ENCODE results near the gene HIC2.
"Not testable (repeated sequence)": the region's sequence is repeated elsewhere in the genome, so short reads cannot be mapped to it uniquely, and the experiment has no call there.

Gene HIC2, protein sequence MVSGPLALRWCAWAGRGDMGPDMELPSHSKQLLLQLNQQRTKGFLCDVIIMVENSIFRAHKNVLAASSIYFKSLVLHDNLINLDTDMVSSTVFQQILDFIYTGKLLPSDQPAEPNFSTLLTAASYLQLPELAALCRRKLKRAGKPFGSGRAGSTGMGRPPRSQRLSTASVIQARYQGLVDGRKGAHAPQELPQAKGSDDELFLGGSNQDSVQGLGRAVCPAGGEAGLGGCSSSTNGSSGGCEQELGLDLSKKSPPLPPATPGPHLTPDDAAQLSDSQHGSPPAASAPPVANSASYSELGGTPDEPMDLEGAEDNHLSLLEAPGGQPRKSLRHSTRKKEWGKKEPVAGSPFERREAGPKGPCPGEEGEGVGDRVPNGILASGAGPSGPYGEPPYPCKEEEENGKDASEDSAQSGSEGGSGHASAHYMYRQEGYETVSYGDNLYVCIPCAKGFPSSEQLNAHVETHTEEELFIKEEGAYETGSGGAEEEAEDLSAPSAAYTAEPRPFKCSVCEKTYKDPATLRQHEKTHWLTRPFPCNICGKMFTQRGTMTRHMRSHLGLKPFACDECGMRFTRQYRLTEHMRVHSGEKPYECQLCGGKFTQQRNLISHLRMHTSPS

DNA sequence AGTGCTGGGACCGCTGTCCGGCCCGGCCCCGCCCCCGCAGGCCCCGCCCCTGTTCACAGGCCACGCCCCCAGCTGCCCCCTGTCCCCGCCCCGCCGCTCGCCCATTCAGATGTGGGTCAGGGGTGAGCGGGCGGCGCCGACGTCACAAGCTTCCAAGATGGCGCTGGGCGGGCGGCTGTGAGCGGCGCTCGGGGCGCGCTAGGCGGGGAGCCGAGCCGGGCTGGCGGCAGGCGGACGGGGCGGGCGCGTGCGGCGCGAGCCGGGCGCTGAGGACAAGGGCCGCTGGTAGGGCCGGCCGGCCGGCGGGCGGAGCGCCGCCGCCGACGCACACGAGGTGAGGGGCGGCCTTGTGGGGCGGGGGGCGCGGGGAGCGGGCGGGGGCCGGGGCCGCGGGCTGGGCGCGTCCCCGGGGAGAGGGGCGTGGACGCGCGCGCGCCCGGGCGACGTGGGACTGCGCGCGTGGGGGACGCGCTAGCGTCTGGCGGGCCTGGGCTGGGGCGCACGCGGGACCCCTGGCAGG, at the start of gene HIC2:
TSS of gene HIC2 (plus strand) at position 145 of the 520 bp plus-strand sequence. CDS start 25,461 bp downstream, outside the sequence.
- in situ Hi-C loops (cut with MboI; ENCODE audit: low sequenced_read_pairs), result not testable (repeated sequence)

DNA sequence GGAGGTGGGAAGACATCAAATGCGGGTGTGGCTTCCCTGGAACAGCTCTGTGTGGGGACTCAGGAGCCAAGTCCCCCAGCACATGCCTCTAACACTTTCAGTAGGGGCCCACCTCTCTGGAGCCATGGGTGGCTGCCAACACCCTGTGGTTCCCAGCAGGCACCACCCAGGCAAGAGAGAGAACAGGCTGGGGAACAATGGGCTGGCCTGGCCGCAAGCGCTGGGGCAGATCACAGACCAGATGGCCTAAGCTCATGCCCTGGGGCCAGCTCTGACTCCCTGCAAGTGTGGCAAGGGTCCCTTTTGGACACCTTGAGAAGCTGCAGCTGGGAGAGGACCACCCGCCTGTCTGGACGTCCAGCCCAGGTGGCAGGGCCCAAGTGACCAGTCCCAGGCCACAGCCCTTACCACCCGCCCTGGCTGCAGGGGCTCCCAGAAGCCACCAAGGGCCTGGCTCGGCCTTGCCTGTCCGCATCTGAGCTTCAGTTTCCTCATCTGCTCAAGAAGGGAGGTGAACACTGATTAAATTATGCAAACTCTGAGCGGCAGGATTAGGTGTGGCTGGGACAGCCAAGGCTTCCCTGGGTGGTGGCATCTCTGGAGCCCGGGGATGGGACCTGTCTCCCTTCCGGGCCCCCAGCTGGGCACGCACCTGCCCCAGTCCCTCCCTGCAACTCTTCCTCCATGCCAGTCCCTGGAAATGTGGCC, 48.4 kb upstream of the HIC2 start:
- in situ Hi-C loops (cut with MboI; ENCODE audit: low sequenced_read_pairs), result not testable (repeated sequence)

DNA sequence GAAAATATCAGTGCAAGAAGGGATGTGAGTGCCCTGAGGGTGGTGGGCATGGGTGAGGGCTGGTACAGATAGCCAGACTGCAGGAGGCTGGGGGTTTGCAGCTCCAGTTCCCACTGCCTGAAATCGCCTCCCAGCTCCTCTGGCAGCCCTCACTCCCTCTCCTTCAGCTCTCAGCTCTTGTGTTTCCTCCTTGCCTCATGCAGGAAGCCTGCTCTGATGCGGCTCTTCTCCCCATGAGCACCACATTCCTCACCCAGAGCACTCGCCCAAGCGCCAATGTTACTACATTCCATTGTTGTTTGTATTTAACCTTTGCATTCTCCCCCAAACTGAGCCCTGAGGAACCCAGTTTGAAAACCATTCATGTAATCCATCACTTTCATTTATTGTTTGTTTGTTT, 41.3 kb upstream of the HIC2 start:
- in situ Hi-C loops (cut with MboI; ENCODE audit: low sequenced_read_pairs), result not testable (repeated sequence)

DNA sequence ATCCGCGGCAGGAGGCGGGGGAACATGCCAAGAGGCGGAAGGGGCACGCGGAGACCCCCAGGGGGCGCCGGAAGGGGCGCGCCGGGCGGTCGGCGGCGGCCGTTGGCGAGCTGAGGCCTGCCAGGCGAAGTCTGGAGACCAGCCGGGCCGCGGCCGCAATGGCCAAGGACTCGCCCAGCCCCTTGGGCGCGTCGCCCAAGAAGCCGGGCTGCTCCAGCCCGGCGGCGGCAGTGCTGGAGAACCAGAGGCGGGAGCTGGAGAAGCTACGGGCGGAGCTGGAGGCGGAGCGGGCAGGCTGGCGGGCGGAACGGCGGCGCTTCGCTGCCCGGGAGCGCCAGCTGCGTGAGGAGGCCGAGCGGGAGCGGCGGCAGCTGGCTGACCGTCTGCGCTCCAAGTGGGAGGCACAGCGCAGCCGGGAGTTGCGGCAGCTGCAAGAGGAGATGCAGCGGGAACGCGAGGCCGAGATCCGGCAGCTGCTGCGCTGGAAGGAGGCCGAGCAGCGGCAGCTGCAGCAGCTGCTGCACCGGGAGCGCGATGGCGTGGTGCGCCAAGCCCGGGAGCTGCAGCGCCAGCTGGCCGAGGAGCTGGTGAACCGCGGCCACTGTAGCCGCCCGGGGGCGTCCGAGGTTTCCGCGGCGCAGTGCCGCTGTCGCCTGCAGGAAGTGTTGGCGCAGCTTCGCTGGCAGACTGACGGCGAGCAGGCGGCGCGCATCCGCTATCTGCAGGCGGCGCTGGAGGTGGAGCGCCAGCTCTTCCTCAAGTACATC, 33.3 kb upstream of the HIC2 start, which contains the start of gene RIMBP3B:
TSS of gene RIMBP3B (plus strand) at position 51 of the 767 bp plus-strand sequence. CDS start at position 159, 108 bp downstream.
- in situ Hi-C loops (cut with MboI; ENCODE audit: low sequenced_read_pairs), result not testable (repeated sequence)

DNA sequence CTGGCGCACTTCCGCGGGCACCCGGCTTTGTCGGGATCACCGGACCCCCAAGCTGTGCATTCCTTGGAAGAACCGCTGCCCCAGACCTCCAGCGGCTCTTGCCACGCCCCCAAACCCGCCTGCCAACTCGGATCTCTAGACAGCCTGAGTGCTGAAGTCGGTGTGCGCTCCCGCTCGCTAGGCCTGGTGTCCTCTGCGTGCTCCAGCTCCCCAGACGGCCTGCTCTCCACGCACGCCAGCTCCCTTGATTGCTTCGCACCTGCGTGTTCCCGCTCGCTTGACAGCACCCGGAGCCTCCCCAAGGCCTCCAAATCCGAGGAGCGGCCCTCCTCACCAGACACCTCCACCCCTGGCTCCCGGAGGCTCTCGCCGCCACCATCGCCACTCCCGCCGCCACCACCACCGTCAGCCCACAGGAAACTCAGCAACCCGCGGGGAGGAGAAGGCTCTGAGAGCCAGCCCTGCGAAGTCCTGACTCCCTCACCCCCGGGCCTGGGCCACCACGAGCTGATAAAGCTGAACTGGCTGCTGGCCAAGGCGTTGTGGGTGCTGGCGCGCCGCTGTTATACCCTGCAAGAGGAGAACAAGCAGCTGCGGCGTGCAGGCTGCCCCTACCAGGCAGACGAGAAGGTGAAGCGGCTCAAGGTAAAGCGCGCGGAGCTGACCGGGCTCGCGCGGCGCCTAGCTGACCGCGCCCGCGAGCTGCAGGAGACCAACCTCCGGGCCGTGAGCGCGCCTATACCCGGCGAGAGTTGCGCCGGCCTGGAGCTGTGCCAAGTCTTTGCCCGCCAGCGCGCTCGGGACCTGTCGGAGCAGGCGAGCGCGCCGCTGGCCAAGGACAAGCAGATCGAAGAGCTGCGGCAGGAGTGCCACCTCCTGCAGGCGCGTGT, 32.5 kb upstream of the HIC2 start:
- in situ Hi-C loops (cut with MboI; ENCODE audit: low sequenced_read_pairs), result not testable (repeated sequence)

DNA sequence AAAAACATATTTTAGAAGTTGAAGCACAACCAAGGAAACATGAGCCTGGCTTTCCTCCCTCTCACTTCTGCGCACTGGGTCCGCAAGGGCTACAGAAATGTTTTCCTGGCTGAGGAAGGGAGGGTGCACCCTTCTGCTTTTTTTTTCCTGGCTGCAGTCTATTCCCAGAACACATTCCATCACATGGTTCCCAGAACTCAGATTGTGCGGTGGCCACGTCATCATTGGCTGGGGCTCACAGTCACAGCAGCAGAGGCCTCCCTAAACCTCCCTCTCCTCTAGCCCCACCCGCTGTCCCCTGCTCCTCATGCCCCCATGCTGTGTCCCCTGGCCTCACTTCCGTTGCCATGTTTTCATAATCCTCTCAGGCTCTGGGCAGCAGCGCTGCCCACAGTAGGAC, 27.7 kb upstream of the HIC2 start:
- in situ Hi-C loops (cut with MboI; ENCODE audit: low sequenced_read_pairs), result not testable (repeated sequence)

DNA sequence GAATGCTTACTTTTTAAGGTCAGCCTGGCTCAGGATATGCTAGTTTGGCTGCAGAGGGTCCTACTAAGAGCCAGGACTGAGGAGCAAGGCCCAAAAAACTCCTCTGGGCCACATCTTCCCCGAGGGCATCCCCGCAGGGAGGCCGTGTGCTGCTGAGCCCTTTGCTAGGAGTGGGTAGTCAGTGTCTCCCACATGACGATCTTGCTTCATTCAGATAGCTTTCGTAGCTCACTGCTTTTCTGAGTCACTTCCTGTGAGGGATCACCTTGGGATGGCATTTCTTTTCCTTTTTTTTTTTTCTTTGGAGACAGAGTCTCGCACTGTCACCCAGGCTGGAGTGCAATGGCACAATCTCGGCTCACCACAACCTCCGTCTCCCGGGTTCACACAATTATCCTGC, 27.2 kb upstream of the HIC2 start:
- in situ Hi-C loops (cut with MboI; ENCODE audit: low sequenced_read_pairs), result not testable (repeated sequence)

DNA sequence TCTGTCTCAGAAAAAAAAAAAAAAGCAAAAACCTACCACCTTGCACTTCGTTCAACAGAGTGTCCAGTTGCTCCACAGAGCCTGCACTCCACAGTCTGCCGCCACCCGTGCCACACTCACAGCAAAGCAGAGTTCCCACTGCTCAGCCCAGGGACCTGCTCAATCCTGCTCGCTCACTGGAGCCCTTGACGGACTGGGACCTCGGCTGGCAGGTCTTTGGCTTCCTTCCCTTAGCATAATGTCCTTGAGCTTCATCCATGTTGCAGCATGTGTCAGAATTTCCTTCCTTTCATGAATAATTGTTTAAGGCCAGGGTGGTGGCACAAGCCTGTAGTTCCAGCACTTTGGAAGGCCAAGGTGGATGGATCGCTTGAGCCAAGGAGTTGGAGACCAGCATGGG, 22.6 kb upstream of the HIC2 start:
- in situ Hi-C loops (cut with MboI; ENCODE audit: low sequenced_read_pairs), result not testable (repeated sequence)

DNA sequence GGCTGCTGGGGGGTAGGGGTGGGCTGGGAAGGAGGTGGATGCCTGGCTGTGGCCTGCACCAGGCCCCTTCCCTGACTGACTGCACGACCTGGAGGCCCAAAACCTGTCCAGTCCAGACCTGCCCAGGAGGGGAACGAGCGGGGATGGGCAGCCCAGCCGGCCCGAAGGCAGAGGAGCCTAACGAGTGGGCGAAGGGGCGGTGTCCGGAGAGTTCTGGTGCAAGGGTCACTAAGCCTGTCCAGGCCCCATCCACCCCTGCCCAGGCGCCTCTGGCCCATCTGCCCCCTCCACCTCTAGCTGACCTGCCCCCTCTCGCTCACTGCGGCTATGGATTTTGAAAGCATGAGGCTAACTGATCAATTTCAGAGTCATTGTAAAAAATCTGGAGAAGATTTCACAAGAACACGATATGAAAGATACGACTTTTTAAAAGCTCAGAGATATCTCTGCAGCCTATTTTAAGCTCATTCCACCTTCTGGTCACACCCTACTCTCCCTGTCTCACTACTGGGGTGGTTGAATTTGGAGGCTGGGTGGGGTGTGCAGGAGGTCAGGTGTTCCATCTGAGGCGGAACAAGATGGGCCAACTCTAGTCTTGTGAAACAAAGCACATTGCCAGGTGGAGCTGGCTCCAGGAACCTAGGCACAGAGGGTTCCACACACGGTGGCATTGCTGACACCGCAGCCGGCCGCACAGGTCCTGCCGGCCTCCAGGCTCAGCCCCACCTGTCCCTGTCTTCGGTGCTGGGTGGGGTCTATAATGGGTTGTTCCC, 15.8 kb upstream of the HIC2 start:
- in situ Hi-C loops (cut with MboI; ENCODE audit: low sequenced_read_pairs), result not testable (repeated sequence)

DNA sequence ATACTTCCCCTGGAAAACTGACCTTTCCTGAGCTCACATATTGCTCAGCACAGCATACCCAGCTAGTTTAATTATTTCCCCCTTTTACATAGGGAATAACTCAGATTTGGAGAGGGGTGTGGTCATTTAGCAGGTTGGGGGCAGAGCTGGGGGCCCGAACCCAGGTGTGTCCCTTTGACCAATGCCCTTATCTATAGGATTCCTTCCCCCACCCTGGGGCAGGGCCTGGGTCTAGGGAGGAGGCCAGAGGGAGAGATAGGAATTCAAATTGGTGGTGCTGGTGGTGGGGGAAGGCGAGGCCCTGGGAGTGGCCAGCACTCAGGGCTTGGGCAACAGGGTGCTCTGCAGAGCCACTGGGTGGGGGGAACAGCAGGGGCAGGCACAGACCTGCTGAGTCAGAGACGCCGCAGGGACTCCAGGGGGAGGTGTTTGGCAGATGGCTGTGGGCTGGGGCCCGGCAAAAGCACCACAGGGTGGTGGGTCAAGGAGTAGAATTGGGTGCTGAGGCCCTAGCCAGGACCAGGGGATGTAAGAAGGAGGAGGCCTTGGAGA, 14.3 kb upstream of the HIC2 start:
- in situ Hi-C loops (cut with MboI; ENCODE audit: low sequenced_read_pairs), result not testable (repeated sequence)

DNA sequence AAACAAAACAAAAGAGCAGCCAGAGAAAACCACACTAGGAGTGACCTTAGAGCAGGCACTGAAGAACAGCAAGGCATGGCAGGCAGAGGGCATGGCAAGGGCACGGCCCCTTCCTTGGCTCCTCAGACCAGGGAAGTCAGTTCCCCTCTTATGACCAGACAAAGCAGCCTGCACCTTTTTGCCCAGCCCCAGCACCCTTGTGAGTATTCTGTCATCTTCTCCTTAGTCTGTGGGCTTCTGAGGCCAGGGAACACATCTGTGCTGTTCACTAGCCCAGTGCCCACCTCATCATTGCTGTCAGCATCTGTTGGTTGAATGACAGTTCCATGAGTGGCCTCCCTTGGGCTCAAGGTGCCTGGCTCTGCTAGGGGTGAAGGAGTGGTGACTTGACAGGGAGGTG, 10.0 kb upstream of the HIC2 start:
- in situ Hi-C loops (cut with MboI; ENCODE audit: low sequenced_read_pairs), result not testable (repeated sequence)

DNA sequence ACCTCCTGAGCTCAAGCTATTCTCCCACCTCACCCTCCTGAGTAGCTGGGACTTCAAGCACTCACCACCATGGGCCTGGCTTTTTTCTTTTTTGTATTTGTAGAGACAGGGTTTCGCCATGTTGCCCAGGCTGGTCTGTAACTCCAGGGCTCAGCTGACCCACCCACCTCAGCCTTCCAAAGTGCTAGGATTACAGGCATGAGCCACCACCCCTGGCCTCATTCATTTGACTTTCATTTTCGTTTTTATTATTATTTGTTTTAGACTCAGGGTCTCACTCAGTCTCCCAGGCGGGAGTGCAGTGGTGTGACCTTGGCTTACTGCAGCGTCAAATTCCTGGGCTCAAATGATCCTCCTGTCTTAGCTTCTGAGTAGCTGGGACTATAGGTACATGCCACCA, 9.4 kb upstream of the HIC2 start:
- in situ Hi-C loops (cut with MboI; ENCODE audit: low sequenced_read_pairs), result not testable (repeated sequence)

DNA sequence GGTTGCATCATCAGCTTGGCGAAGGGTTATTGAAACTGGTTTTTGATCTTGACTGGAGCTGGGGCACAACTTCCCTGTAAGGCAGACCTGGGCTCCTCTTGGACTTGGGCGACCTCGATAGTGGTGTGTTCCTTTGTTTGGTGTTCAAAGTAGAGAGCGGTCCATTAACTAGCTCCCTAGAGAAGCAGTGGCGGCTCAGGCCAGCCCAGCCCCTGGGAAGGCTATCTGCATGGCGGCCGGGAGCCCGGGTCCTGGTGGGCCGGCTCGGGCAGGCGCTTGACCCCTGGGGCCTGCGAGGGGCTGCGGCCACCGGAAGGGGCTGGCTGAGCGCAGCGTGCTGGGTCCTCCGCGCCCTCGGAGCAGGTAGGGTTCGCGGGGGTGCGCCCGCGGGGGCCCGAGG, 796 bp upstream of the HIC2 start:
- in situ Hi-C loops (cut with MboI; ENCODE audit: low sequenced_read_pairs), result not testable (repeated sequence)

DNA sequence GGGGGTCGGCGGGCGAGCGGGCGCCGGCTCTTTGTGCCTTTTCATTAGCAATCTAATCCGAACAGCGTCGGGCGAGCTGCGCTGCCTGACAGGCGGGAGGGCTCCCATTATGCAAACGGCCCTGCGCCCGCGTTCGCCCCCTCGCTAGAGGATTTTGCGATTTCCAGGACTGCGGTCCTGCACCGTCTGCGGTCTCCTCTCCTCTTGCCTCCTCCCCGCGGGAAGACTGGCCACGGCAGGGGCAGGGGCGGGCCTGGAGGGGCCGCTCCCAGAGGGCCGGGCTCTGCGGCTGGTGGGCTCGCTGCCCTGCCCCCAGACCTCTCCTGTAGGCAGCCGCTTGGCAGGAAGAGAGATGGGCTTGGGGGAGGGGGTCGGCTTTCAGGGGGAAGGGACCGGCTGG, 682 bp downstream of the HIC2 start:
- in situ Hi-C loops (cut with MboI; ENCODE audit: low sequenced_read_pairs), result not testable (repeated sequence)

DNA sequence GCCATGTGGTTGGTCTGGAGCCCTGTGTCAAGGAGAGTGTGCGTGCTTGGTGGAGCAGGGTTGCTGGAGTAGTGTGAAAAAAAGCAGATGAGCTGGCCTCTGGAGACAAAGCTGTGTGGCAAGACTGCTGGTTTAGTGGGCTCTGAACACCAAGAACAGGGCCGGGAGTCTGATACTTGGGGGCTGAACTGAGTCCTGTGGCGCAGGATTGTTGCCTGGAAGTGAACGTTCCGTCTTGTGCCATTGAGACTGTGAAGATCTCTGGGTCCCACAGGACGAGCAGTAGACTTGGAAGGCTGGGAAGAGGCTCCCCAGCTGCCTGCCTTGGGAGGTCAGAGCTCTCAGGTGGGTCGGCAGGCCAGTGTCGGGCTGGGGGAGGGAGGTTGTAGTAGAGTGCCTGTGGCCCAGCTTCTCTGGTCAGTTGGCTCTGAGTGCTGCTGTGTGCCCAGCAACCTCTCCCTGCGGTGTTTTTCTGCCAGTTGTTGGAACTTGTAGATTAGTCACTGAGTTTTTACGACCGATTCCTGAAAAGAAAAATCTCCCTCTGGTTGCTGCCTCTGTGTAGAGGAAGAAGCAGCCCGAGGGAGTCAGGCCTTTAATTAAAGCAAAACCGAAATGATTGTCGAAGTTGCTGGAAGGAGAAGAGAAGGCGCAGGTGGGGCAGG, 1.9 kb downstream of the HIC2 start:
- in situ Hi-C loops (cut with MboI; ENCODE audit: low sequenced_read_pairs), result not testable (repeated sequence)

DNA sequence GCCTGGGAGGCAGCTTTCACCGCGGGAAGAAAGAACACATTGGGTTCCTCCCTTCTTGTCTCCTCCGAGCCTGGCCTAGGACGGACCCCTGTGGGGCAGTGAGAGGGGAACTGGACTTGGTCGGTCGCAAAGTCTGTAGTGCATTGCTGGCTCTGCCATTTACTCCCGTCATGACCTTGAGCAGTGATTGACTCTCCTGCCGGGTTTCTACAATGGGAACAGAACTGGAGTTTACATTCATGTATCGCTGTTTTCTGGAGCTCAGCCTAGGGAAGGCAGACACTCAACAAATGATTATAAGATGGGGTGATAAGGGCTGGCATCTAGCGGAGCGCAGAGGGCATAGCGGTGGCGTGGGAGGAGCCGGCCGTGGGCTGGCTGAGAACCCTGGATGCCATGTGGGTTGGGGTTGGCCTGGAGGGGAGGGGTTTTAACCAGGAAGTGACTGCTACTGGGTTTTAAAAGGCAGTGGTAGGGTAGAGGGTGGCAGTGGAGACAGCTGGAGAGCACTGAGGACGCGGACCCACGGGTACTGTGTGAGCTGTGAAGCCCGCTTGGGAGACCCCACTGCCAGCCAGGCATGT, 3.1 kb downstream of the HIC2 start:
- in situ Hi-C loops (cut with MboI; ENCODE audit: low sequenced_read_pairs), result not testable (repeated sequence)

DNA sequence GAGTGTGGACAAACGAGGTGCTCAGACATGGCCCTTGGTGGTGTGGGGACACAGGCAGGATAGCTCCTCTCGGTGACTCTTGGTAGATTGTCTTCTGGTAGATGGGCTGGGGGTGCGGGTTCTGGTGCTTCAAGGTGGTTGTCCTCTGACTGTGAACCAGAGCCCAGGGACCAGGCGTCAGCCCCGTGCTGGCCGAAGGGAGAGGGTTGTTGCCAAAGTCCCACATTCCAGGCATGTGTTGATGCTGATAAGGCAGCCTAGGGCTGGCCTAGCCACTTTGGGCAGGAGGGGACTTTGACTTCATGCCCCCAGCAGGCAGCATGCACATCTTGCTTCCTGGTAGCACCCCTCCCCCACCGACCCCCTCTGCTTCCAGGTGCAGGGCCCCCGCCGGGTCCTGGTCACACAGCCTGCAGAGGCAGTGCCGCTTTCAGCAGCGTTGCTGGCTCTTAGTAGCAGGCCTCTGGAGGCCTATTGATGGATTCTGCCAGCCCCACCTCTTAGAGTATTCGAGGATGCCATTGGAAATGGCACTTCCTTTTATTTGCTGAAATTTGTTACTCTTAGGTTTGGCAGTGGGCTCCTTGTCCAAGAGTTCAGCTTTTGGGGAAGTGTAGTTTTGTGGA, 7.0 kb downstream of the HIC2 start:
- in situ Hi-C loops (cut with MboI; ENCODE audit: low sequenced_read_pairs), result not testable (repeated sequence)
